HG03103 (cell line): ENCODE results near the gene TGM5.
"Not testable (repeated sequence)": the region's sequence is repeated elsewhere in the genome, so short reads cannot be mapped to it uniquely, and the experiment has no call there.

Experiments used
- ATAC-seq: cut with Tn5 transposase; IDR thresholded peaks from one replicate; pipeline ENCODE4 v1.9.1; 2021; ENCODE audit warnings: low read depth; ENCODE audit not compliant: unreplicated experiment

Gene TGM5

GRCh38 chr15:43249699-43250203, 17.0 kb downstream of the TGM5 start:
- ATAC-seq, result no peak

DNA sequence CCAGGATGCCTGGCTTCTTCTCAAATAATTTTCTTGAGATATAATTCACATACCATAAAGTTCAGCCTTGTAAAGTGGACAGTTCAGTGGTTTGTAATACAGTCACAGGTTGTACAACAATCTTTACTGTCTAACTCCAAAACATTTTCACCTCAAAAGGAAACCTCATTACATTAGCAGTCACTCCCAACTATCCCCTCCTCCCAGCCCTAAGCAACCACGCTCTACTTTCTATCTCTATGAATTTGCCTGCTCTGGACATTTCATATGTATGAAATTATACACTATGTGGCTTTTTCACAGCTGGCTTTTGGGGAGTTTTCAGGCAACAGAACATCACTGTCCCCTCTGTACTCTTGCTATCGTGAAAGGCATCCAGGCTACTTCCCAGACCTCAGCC, 17.5 kb downstream of the TGM5 start:
- ATAC-seq, result no peak

DNA sequence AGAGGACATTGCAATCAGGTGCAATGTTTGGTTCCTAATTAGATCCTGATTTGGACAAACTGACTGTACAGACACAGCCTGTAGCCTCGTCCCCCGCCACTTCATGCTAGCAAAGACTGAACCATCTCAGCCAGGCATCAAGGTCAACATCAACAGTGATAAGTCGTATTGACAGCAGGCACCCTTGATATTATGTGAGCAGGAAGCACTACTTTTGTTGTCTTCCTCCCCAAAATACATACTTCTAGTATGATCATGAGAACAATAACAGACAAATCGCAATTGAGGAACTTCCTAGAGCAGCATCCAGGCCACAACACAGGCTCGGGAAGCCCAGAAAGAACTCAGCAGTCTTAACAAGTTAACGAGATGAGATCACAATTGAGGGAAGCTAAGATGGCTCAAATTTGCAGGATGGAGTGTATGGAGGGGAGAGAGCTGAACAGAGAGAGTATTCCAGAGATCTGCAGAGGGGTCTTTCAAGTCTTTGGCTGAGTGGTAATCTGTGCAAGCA, 20.4 kb downstream of the TGM5 start:
- ATAC-seq, result no peak

DNA sequence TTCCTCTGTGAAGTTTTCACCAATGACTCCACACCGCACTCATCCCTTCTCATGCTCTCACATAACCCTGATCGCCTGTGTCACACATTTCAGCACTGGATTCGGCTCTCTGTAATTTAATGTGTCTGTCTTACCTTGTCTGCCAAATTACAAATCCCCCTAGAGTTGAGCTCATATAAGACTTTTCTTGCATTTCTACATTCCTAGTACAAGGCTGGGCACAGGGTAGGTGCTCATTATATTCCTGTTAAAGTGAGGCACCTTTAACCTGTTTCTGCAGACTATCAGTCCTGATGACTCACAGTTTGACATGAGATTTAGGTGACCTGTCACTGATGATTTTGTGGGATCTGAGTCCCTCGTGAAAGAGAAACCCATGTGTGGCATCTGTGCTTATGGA, 22.6 kb downstream of the TGM5 start:
- no peak for ATAC-seq

DNA sequence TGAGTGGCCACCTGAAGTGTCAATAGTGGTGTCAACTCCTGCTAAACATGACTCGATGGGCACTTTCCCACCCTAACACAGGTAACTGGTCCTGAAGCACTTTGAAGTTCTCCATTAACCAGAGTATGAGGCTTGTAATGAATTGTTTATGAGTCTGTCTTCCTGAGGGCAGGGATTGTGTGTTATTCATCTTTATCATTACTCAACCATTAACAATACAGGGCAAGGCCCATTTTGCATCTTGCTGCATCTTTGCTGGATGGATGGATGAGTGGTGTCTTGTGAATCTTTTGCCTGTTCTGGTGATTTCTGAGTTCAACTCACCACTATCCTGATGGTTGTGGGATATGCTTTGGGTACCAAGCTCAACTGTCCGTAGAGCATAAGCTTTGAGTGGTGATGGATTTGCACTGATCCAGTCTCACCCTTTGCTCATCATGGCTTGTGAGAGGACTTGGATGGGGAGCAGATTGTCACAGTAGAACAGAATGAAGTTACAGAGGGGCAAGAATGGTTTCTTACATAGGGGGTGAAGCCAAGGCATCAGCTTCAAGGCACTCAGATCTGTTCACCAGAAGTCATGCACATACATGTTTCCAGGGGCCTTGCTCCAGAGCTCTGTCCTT, 23.6 kb downstream of the TGM5 start:
- no peak for ATAC-seq

DNA sequence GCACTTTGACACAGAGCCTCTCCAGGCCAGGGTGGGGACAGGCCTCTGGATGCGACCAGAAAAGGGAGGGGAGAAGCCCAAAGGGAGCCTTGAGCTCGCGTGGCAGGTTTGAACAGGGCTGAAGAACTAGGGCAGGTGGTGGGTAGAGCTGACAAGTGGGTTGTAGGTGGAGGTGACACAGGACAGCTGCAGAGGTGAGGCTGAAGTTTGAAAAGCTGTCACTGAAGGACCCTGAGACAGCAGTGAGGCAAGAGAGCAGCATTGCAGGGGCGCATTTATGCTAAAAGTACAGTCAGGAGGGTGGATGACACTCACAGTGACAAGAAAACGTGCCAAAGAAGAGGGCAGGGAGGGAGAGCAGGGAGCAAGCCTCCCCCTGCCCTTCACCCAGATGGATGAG, 24.1 kb downstream of the TGM5 start:
- ATAC-seq, result no peak

GRCh38 chr15:43241100-43241499, 25.6 kb downstream of the TGM5 start:
- ATAC-seq, result no peak

- ATAC-seq, result no peak
Measured at GRCh38 chr15:43239732-43240491, 26.8 kb downstream of the TGM5 start.

DNA sequence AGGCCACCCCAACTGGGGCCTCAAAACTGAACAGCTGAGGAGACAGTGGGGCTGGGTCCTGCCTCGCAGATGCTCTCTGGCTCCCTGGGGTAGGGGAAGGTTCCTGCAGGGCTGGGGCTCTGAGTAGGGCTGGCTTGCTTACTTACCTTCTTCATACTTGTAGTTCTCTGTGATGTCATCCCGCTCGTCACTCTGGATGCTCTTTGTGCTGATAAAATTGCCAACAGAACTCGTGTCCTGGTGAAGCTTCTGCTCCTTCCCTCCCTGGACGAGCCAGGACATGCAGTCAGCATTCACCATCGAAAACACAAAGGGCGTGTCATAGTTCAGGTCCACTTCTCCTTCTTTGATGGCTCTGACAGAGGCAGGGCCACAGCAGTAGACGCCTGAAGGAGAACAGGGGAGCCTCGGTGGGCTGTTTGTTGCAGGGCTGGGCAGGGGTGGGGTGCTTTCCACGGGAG, 28.0 kb downstream of the TGM5 start:
- ATAC-seq, result no peak

DNA sequence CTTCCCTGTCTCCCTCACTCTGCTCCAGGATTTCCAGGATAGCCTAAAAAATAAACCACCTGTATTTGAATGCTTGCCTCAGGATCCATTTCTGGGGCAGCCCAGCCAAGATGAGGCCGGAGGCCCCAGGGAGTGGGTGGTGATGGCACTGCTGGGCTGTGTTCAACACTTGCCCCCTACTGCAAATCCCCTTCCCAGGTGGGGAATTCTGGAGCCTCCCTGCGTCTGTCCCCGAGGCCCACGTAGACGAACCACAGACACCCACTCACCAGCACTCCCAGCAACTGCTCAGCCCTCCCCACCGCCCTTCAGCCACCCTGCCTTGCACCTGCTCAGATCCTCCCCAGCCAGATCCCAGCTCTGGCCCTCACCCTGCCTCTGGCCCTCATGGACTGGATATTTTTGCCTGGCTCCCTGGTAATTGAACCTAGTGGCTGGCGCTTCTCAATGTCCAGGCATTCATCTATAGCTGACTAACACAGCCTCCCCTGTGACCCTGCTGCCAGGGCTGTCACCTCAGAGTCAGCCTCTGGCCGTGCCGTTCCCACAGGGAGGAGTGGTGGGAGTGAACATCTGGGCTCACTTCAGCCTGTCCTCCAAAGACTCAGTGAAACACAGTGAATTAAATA, 28.8 kb downstream of the TGM5 start:
- no peak for ATAC-seq

- ATAC-seq, result no peak
Measured at GRCh38 chr15:43235536-43235935, 31.2 kb downstream of the TGM5 start.

- ATAC-seq, result no peak
Measured at GRCh38 chr15:43232289-43232874, 34.3 kb downstream of the TGM5 start.

DNA sequence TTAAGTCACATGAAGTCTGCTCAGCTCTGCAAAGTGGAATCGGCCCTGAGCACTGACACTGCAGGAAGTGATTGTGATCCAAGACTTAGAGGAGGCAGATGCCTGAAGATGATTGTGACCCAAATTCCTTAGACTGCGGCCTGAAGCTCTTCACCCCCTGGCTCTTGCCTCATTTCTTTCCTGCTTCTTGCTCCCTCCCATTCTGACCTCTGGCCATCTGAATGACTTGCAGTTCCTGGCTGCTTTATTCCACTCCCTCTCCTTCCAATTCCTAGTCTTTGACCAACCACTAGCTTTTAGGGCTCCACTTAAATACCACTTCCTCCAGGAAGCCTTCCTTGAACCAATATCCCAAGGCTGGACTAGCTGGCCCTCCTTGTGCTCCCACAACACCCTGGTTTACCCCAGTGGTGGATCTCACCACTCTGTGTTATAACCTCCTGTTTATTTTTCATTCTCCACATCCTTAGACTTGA, 36.0 kb downstream of the TGM5 start:
- ATAC-seq, result no peak

DNA sequence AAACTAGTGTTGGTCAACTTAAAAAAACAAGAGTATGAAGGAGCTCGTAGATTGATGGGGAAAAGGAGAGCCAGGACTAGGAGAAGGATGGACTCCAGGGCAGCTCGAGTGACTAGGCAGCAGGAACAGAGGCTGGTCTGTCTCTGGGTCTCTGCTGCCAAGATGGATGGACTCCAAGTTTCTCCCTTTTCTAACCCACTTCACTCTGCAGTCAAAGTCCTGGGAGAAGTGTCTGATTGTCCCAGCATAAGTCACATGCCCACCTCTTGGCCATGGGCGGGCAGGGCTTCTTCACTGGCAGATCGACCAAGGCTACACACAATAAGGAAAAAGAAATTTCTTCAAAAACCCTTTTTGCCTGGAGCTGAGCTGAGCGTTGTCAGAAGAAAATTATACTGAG, 36.8 kb downstream of the TGM5 start:
- ATAC-seq, result no peak

DNA sequence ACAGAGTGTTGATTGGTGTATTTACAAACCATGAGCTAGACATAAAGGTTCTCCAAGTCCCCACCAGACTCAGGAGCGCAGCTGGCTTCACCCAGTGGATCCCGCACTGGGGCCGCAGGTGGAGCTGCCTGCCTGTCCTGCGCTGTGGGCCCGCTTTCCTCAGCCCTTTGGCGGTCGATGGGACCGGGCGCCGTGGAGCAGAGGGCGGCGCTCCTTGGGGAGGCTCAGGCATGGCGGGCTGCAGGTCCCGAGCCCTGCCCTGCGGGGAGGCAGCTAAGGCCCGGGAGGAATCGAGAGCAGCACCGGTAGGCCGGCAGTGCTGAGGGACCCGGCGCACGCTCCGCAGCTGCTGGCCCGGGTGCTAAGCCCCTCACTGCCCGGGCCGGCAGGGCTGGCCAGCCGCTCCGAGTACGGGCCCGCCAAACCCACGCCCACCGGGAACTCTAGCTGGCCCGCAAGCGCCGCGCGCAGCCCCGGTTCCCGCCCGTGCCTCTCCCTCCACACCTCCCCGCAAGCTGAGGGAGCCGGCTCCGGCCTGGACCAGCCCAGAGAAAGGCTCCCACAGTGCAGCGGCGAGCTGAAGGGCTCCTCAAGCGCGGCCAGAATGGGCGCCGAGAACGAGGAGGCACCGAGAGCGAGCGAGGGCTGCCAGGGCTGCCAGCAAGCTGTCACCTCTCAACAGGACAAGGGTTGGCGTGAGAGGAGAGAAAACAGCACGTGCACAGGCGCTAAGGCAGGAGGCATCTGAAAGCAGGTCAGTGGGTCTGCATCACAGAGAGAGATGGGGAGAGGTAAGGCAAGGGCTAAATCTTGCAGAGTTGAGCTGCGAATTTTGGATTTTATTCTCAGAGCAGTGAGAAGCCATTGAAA, 40.1 kb downstream of the TGM5 start:
- no peak for ATAC-seq

DNA sequence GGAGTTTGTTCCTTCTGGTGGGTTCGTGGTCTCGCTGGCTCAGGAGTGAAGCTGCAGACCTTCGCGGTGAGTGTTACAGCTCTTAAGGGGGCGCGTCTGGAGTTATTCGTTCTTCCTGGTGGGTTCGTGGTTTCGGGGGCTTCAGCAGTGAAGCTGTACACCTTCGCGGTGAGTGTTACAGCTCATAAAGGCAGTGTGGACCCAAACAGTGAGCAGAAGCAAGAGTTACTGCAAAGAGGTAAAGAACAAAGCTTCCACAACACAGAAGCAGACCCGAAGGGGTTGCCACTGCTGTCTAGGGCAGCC, 40.8 kb downstream of the TGM5 start:
- not testable (repeated sequence) for ATAC-seq

DNA sequence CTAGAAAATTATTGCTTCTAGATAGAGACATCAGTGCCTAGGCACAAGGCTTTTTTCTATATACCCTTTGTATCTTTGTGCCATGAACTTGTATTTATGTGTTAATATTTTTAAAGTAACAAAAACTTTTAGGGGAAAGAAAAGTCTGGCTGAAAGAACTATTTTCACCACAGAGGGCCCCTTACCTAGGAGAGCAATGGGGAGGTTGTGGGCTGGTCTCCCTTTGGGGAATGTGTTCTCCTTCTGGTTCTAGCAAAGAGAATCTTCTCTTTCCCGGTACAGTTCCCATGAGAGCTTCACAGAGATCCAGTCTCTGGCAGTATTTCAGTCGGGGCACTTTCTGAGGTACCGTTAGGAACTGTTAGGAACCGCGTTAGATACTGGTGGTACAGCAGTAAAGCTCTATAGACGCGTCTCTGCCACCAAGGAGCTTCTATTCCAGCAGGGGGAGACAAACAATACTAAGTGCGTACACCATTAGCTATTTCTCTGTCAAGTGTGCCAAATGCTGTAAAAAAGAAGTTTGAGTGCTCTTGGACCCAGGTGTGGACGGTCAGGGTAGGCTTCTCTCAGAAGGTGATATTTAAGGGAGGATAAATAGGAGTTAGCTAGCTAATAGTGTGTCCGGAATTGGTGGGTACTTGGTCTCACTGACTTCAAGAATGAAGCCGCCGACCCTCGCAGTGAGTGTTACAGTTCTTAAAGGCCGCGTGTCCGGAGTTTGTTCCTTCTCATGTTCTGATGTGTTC, 41.4 kb downstream of the TGM5 start:
- no peak for ATAC-seq

- ATAC-seq, result no peak
Measured at GRCh38 chr15:43221422-43221821, 45.3 kb downstream of the TGM5 start.

DNA sequence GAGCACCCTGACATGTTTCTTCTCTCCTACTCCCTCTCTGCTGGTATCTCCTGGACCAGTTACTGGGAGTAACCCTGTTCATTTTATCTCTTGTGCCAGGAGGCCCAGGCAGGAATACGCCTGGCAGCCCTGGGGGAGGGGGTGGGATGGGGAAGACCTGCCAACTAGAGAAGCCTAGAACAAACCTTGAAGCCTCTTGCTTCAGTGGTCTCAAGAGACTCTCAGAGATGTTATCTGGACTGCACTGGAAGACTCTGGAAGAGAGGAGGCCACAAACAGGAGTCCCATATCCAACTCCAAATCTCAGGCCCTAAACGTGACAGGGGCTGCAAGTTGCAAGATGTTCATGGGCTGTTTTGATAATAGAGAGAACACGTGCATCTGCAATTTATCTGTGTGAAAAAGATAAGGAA, 45.7 kb downstream of the TGM5 start, which contains the start of gene EPB42:
Gene EPB42 (minus strand): TSS at position 28 of the 413 bp plus-strand sequence. CDS start 193 bp downstream, outside the sequence.
- ATAC-seq, result no peak
